Measurements from ENCODE around the gene NUDCD2.
"Not testable (repeated sequence)": the region's sequence is repeated elsewhere in the genome, so short reads cannot be mapped to it uniquely, and the experiment has no call there.

Gene NUDCD2

GRCh38 chr5:163463063-163463435 lies 3.1 kb upstream of the NUDCD2 start:
- no peak for DNase-seq

- peak; percentile 42 for DNase-seq
Observed at GRCh38 chr5:163460562-163461171, 765 bp upstream of the NUDCD2 start, which contains the start of gene HMMR. Gene HMMR, plus strand, starts transcription at chr5:163460632. Its CDS starts 61 bp downstream, at chr5:163460693.

- peak; percentile 44 for DNase-seq
Observed at GRCh38 chr5:163459462-163459818, 462 bp downstream of the NUDCD2 start.

- no peak for DNase-seq
Observed at GRCh38 chr5:163458778-163459385, 1.0 kb downstream of the NUDCD2 start.

GRCh38 chr5:163456840-163457239 lies 3.1 kb downstream of the NUDCD2 start:
- DNase-seq = no peak

GRCh38 chr5:163456029-163456589 lies 3.8 kb downstream of the NUDCD2 start:
- no peak for DNase-seq

GRCh38 chr5:163455406-163455805 lies 4.5 kb downstream of the NUDCD2 start:
- DNase-seq = not testable (repeated sequence)

- DNase-seq = no peak
Observed at GRCh38 chr5:163453705-163454104, 6.2 kb downstream of the NUDCD2 start.

- no peak for DNase-seq
Observed at GRCh38 chr5:163451489-163451888, 8.4 kb downstream of the NUDCD2 start.

GRCh38 chr5:163448491-163448890 lies 11.4 kb downstream of the NUDCD2 start:
- DNase-seq = no peak

- DNase-seq = no peak
Observed at GRCh38 chr5:163447875-163448274, 12.0 kb downstream of the NUDCD2 start.

GRCh38 chr5:163447191-163447590 lies 12.7 kb downstream of the NUDCD2 start:
- DNase-seq = no peak

- DNase-seq = no peak
Observed at GRCh38 chr5:163445345-163445744, 14.6 kb downstream of the NUDCD2 start.

GRCh38 chr5:163444526-163444925 lies 15.4 kb downstream of the NUDCD2 start:
- no peak for DNase-seq

- no peak for DNase-seq
Observed at GRCh38 chr5:163440954-163441353, 18.9 kb downstream of the NUDCD2 start.

- no peak for DNase-seq
Observed at GRCh38 chr5:163439092-163439425, 20.8 kb downstream of the NUDCD2 start.

GRCh38 chr5:163437309-163438182 lies 22.4 kb downstream of the NUDCD2 start, which contains the start of gene CCNG1:
Gene CCNG1, plus strand, starts transcription at chr5:163437595. Its CDS starts 1,662 bp downstream, at chr5:163439257.
- peak; percentile 96 for DNase-seq

- DNase-seq = no peak
Observed at GRCh38 chr5:163437011-163437308, 22.9 kb downstream of the NUDCD2 start.

- no peak for DNase-seq
Observed at GRCh38 chr5:163436515-163436914, 23.4 kb downstream of the NUDCD2 start.

GRCh38 chr5:163434401-163434866 lies 25.5 kb downstream of the NUDCD2 start:
- peak; percentile 3 for DNase-seq

GRCh38 chr5:163433271-163433670 lies 26.6 kb downstream of the NUDCD2 start:
- no peak for DNase-seq

GRCh38 chr5:163432544-163432943 lies 27.4 kb downstream of the NUDCD2 start:
- DNase-seq = no peak

GRCh38 chr5:163426128-163426527 lies 33.8 kb downstream of the NUDCD2 start:
- not testable (repeated sequence) for DNase-seq

GRCh38 chr5:163424836-163425235 lies 35.1 kb downstream of the NUDCD2 start:
- DNase-seq = no peak

All from COR-L47 (cell line).